Fibroblast of peridontal ligament (primary cell): Measurements from ENCODE around the gene LMCD1.

Experiments
- DNase-seq: peaks from one replicate; pipeline ENCODE4 v3.0.0-alpha.2; 2010; ENCODE audit errors: extremely low read depth

Gene LMCD1

GRCh38 chr3:8484409-8485140 is 17.0 kb upstream of the LMCD1 start:
- no peak for DNase-seq

- DNase-seq, result no peak
Measured at GRCh38 chr3:8485141-8485870, 16.3 kb upstream of the LMCD1 start.

GRCh38 chr3:8485943-8486342 is 15.7 kb upstream of the LMCD1 start:
- DNase-seq, result no peak

GRCh38 chr3:8486434-8486833 is 15.2 kb upstream of the LMCD1 start:
- DNase-seq, result no peak

- DNase-seq, result no peak
Measured at GRCh38 chr3:8486936-8487335, 14.7 kb upstream of the LMCD1 start.

- DNase-seq, result no peak
Measured at GRCh38 chr3:8488411-8488810, 13.2 kb upstream of the LMCD1 start.

- DNase-seq, result peak; percentile 38
Measured at GRCh38 chr3:8488877-8489276, 12.7 kb upstream of the LMCD1 start.

- DNase-seq, result no peak
Measured at GRCh38 chr3:8489278-8489792, 12.3 kb upstream of the LMCD1 start.

GRCh38 chr3:8490079-8490552 is 11.5 kb upstream of the LMCD1 start:
- peak; percentile 86 for DNase-seq

- DNase-seq, result no peak
Measured at GRCh38 chr3:8491271-8492144, 10.1 kb upstream of the LMCD1 start.

GRCh38 chr3:8492744-8493511 is 8.7 kb upstream of the LMCD1 start:
- no peak for DNase-seq

GRCh38 chr3:8493744-8494143 is 7.9 kb upstream of the LMCD1 start:
- no peak for DNase-seq

- DNase-seq, result no peak
Measured at GRCh38 chr3:8494327-8494726, 7.3 kb upstream of the LMCD1 start.

- DNase-seq, result no peak
Measured at GRCh38 chr3:8497582-8497981, 4.0 kb upstream of the LMCD1 start.

- no peak for DNase-seq
Measured at GRCh38 chr3:8499181-8499611, 2.4 kb upstream of the LMCD1 start.

- peak; percentile 54 for DNase-seq
Measured at GRCh38 chr3:8500319-8500988, 1.2 kb upstream of the LMCD1 start.

- peak; percentile 31 for DNase-seq
Measured at GRCh38 chr3:8500989-8501370, 643 bp upstream of the LMCD1 start.

GRCh38 chr3:8503461-8503860 is 1.8 kb downstream of the LMCD1 start:
- DNase-seq, result no peak

GRCh38 chr3:8503871-8504610 is 2.4 kb downstream of the LMCD1 start:
- DNase-seq, result no peak

GRCh38 chr3:8504611-8504973 is 3.0 kb downstream of the LMCD1 start:
- no peak for DNase-seq
